K562 (cell line): ENCODE data around the gene TRAF3. TPM values are rescaled to one million over a fixed set of nuclear protein-coding genes. Genes with fewer than 3 reads are reported as not detected.

Source experiments
- ATAC-seq: fragments of 200-7000 bp; cut with Tn5 transposase; 3 replicates; pipeline ENCODE4 v1.9.1; 2020; ENCODE audit warnings: moderate library complexity
- BruUV-seq: library from RNA; stranded (reverse); fragments of 400-500 nt; replicated peaks from 2 replicates; lab custom pipeline; 2021; lab: Mats Ljungman, UMichigan
- CTCF ChIA-PET: fragments of 300-600 bp; formaldehyde crosslinking; extraction: SDS; loops from one replicate; lab custom pipeline; 2021; ENCODE audit warnings: low intra/inter-chr PET ratio; lab: Yijun Ruan, JAX
- POLR2A ChIA-PET: fragments of 300-600, 350-650 bp; sonication (Branson Sonifier 250); formaldehyde crosslinking; extraction: SDS; loops from one replicate; lab custom pipeline; 2021; ENCODE audit warnings: antibody characterized with exemption, inconsistent platforms; lab: Yijun Ruan, JAX
- DNase-seq, 4 experiments: peaks; one replicate each; pipeline versions ENCODE4 v3.0.0 to v3.0.0-alpha.2; 2011 to 2018; ENCODE audit warnings: low spot score in 3 of 4, mixed read lengths in 3 of 4; ENCODE audit errors: extremely low read depth in 1 of 4
- FAIRE-seq: peaks from 2 replicates; lab custom pipeline; 2011; peaks lifted over from hg19 to GRCh38; lab: Jason Lieb, UNC
- H2AFZ ChIP-seq: 2 replicates; pipeline ENCODE4 v1.6.0; 2011; ENCODE audit warnings: low read depth, low read length, control low read depth, inconsistent platforms
- H3K27ac ChIP-seq: fragments of 200-600 bp; 3 replicates; pipeline ENCODE4 v1.8.0; 2011; ENCODE audit warnings: low read depth, mild to moderate bottlenecking, control low read depth, inconsistent platforms, low read length, moderate library complexity, mixed read lengths; ENCODE audit errors: extremely low read depth
- H3K27me3 ChIP-seq, 2 experiments: fragments of 300-600 bp in 1 of 2; 2 replicates in 1 of 2; 3 replicates in 1 of 2; pipeline versions ENCODE4 v1.6.0 to v1.8.0; 2011; ENCODE audit warnings: inconsistent platforms in 2 of 2, low read length in 2 of 2, mild to moderate bottlenecking in 1 of 2, mixed read lengths in 1 of 2, moderate library complexity in 1 of 2; ENCODE audit not compliant: control insufficient read depth in 2 of 2, insufficient read depth in 2 of 2
- H3K36me3 ChIP-seq: fragments of 300-600 bp; 3 replicates; pipeline ENCODE4 v1.8.0; 2011; ENCODE audit warnings: mild to moderate bottlenecking, low read length, inconsistent platforms; ENCODE audit not compliant: control insufficient read depth, insufficient read depth
- H3K4me1 ChIP-seq, 2 experiments: fragments of 200-600 bp in 1 of 2; replicated peaks in 1 of 2; 2 replicates in 1 of 2; 3 replicates in 1 of 2; pipeline versions ENCODE4 v1.5.1 to v1.8.0; 2011; ENCODE audit warnings: inconsistent platforms in 2 of 2, low read length in 2 of 2, mild to moderate bottlenecking in 1 of 2, mixed read lengths in 1 of 2, moderate library complexity in 1 of 2; ENCODE audit not compliant: control insufficient read depth in 2 of 2, insufficient read depth in 2 of 2
- H3K4me2 ChIP-seq: 2 replicates; pipeline ENCODE4 v1.6.1; 2011; ENCODE audit warnings: low read length, control low read depth, inconsistent platforms, mixed read lengths; ENCODE audit not compliant: insufficient read depth
- H3K4me3 ChIP-seq: fragments of 200-600 bp; sonication (generic), shearing (Covaris generic); 2 replicates; pipeline ENCODE4 v1.5.1; 2016; ENCODE audit warnings: control low read depth, inconsistent platforms
- H3K79me2 ChIP-seq: fragments of 200-600 bp; 3 replicates; pipeline ENCODE4 v1.8.0; 2011; ENCODE audit warnings: low read length, inconsistent platforms; ENCODE audit not compliant: control insufficient read depth, insufficient read depth
- H3K9ac ChIP-seq, 2 experiments: 2 replicates each; pipeline versions ENCODE4 v1.6.0 to v1.6.1; 2011; ENCODE audit warnings: low read depth in 2 of 2, low read length in 2 of 2, control low read depth in 1 of 2, inconsistent platforms in 1 of 2, mild to moderate bottlenecking in 1 of 2, mixed read lengths in 1 of 2; ENCODE audit not compliant: insufficient read depth in 1 of 2
- H3K9me1 ChIP-seq: one replicate; pipeline ENCODE4 v1.6.0; 2011; ENCODE audit warnings: inconsistent platforms, mild to moderate bottlenecking, low read length, moderate library complexity; ENCODE audit not compliant: control insufficient read depth, insufficient read depth
- H3K9me3 ChIP-seq: replicated peaks from 2 replicates; pipeline ENCODE4 v1.5.1; 2011; ENCODE audit warnings: low read depth, low read length, inconsistent platforms; ENCODE audit not compliant: control insufficient read depth, insufficient read depth
- H4K20me1 ChIP-seq: replicated peaks from 2 replicates; pipeline ENCODE4 v1.6.1; 2011; ENCODE audit warnings: low read length, inconsistent platforms, mixed read lengths; ENCODE audit not compliant: control insufficient read depth, insufficient read depth
- BRD4 ChIP-seq: fragments of 200-600 bp; sonication (generic); IDR thresholded peaks from 2 replicates; pipeline ENCODE4 v1.6.1; 2017; ENCODE audit warnings: inconsistent platforms
- GATA2 ChIP-seq: sonication (generic); formaldehyde crosslinking; IDR thresholded peaks from 2 replicates; pipeline ENCODE4 v1.4.0; 2020; ENCODE audit warnings: mild to moderate bottlenecking, missing genetic modification reagents
- KDM4B ChIP-seq, 2 experiments: fragments of 450-650 bp in 1 of 2; sonication (generic) in 1 of 2; IDR thresholded peaks; 2 replicates each; pipeline ENCODE4 v1.6.1; 2016 to 2017; ENCODE audit warnings: borderline replicate concordance in 2 of 2, antibody characterized with exemption in 1 of 2, low read depth in 1 of 2, mild to moderate bottlenecking in 1 of 2
- KDM5B ChIP-seq: fragments of 200-600 bp; sonication (generic); IDR thresholded peaks from 2 replicates; pipeline ENCODE4 v1.6.1; 2012; ENCODE audit warnings: low read depth, mild to moderate bottlenecking, moderate library complexity, low read length, control low read depth, inconsistent platforms; ENCODE audit not compliant: insufficient replicate concordance
- RHOXF2B ChIP-seq: fragments of 250-450 bp; sonication (Bioruptor Pico); conservative IDR thresholded peaks from 2 replicates; pipeline ENCODE4 v1.5.1; 2021
- SIN3B ChIP-seq: fragments of 450-650 bp; IDR thresholded peaks from 2 replicates; pipeline ENCODE4 v1.6.1; 2017; ENCODE audit warnings: low read depth, mild to moderate bottlenecking, moderate library complexity
- ZNF232 ChIP-seq: sonication (generic); formaldehyde crosslinking; IDR thresholded peaks from 2 replicates; pipeline ENCODE4 v1.8.0; 2022; ENCODE audit warnings: mild to moderate bottlenecking, missing genetic modification reagents
- ZNF583 ChIP-seq: fragments of 250-450 bp; sonication (Bioruptor Pico); IDR thresholded peaks from 2 replicates; pipeline ENCODE4 v1.4.0; 2020
- ZNF589 ChIP-seq: fragments of 200-800 bp; sonication (Bioruptor generic); IDR thresholded peaks from 2 replicates; pipeline ENCODE4 v1.6.1; 2016; ENCODE audit warnings: low read depth, missing genetic modification characterization, missing compliant biosample characterization
- WGBS: fragments of 100-300 bp; shearing (Covaris generic); methylation state at CpG from one replicate; pipeline ENCODE4 v1.1.6; 2016; ENCODE audit warnings: low coverage, mixed read lengths; ENCODE audit not compliant: insufficient coverage; ENCODE audit errors: missing lambda C conversion rate; 5-methylcytosine and 5-hydroxymethylcytosine counted together
- in situ Hi-C: fragments of 300-500 bp; cut with MboI; formaldehyde crosslinking; loops from 4 replicates; pipeline ENCODE4 v1.15.0; 2018; ENCODE audit warnings: inconsistent platforms, mixed read lengths
- intact Hi-C: fragments of 100-400 bp; cut with micrococcal nuclease; formaldehyde crosslinking; loops from 2 replicates; pipeline ENCODE4 v1.14.2; 2022
- polyA plus RNA-seq, 8 experiments: library from polyadenylated mRNA; depleted of rRNA in 4 of 8; stranded (reverse) in 5 of 8; unstranded in 3 of 8; fragments of >200 nt; fragmentation: Nextera tagmentation in 2 of 8; fragmentation: Illumina TruSeq in 1 of 8; extraction: Ambion mirVana in 2 of 8; extraction: Trizol in 1 of 8; gene quantifications; 2 replicates each; pipeline versions ENCODE4 v1.2.1 to v1.2.3, GENCODE V29; 2011 to 2014; ENCODE audit warnings: inconsistent platforms in 1 of 8, missing spikeins in 1 of 8
- total RNA-seq, 7 experiments: library from RNA; depleted of rRNA in 6 of 7; stranded (reverse); fragments of >200 nt in 6 of 7; fragmentation: Illumina TruSeq in 2 of 7; extraction: Trizol in 2 of 7; gene quantifications; 2 replicates each; pipeline versions ENCODE4 v1.2.1 to v1.2.3, GENCODE V29; 2011 to 2021; ENCODE audit warnings: low replicate concordance in 1 of 7
- TF ChIP-seq, protein P1 (sequence below): fragments of 450-650 bp; IDR thresholded peaks from 2 replicates; pipeline ENCODE4 v1.6.1; 2017; ENCODE audit warnings: antibody characterized with exemption, mild to moderate bottlenecking
- TF ChIP-seq, protein P2 (sequence below), 3 experiments: fragments of 200-800 bp in 1 of 3; fragments of 250-450 bp in 1 of 3; fragments of 450-650 bp in 1 of 3; sonication (Bioruptor Pico) in 1 of 3; sonication (Bioruptor generic) in 1 of 3; formaldehyde crosslinking in 1 of 3; IDR thresholded peaks; 2 replicates each; pipeline versions ENCODE4 v1.6.1 to v1.8.0; 2016 to 2022; ENCODE audit warnings: mild to moderate bottlenecking in 2 of 3, missing genetic modification characterization in 2 of 3, missing compliant biosample characterization in 1 of 3, moderate library complexity in 1 of 3

The TRAF3 gene
- total and polyA plus RNA-seq, 9 of the 15 experiments (the other 6 are each of a cell fraction or from before 2014, with no cell fraction given) = 0.52 to 21.3 (median 9.9) TPM

DNA sequence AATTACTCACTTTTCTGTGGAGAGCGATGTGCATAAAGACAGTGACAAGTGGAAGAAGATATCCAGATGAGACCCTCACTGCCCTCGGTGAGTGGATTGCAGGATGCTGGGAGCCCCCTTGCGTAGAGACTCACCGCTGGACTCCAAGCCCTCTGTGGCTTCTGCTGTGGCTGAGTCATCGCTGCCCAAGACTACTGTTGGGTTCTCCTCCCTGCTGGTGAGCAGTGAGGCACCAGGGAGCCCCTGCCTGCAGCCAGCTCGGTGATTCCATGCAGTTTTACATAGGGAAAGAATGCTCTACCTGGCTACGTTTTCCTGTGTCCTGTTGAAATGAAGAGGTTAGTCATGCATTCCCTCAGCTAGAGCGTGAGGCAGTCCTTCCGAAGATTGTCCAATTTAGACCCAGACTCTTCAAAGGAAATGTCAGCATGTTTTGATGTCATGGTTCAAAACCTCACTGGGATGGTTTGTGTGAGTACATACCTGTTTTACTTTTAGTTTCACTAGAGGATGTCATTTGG lies 28.2 kb downstream of the TRAF3 start (continued):
- TF ChIP-seq GATA2 (CRISPR knock-in tag) = no peak
- no peak for TF ChIP-seq BRD4
- no peak for TF ChIP-seq KDM4B (IDR thresholded peaks at IDR 0.05; ENCODE audit: borderline replicate concordance in 2 of 2, low read depth in 1 of 2)
- no peak for TF ChIP-seq RHOXF2B (CRISPR knock-in tag)
- TF ChIP-seq ZNF583 (CRISPR knock-in tag) = no peak
- TF ChIP-seq, protein P1, sequence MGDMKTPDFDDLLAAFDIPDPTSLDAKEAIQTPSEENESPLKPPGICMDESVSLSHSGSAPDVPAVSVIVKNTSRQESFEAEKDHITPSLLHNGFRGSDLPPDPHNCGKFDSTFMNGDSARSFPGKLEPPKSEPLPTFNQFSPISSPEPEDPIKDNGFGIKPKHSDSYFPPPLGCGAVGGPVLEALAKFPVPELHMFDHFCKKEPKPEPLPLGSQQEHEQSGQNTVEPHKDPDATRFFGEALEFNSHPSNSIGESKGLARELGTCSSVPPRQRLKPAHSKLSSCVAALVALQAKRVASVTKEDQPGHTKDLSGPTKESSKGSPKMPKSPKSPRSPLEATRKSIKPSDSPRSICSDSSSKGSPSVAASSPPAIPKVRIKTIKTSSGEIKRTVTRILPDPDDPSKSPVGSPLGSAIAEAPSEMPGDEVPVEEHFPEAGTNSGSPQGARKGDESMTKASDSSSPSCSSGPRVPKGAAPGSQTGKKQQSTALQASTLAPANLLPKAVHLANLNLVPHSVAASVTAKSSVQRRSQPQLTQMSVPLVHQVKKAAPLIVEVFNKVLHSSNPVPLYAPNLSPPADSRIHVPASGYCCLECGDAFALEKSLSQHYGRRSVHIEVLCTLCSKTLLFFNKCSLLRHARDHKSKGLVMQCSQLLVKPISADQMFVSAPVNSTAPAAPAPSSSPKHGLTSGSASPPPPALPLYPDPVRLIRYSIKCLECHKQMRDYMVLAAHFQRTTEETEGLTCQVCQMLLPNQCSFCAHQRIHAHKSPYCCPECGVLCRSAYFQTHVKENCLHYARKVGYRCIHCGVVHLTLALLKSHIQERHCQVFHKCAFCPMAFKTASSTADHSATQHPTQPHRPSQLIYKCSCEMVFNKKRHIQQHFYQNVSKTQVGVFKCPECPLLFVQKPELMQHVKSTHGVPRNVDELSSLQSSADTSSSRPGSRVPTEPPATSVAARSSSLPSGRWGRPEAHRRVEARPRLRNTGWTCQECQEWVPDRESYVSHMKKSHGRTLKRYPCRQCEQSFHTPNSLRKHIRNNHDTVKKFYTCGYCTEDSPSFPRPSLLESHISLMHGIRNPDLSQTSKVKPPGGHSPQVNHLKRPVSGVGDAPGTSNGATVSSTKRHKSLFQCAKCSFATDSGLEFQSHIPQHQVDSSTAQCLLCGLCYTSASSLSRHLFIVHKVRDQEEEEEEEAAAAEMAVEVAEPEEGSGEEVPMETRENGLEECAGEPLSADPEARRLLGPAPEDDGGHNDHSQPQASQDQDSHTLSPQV = no peak

DNA sequence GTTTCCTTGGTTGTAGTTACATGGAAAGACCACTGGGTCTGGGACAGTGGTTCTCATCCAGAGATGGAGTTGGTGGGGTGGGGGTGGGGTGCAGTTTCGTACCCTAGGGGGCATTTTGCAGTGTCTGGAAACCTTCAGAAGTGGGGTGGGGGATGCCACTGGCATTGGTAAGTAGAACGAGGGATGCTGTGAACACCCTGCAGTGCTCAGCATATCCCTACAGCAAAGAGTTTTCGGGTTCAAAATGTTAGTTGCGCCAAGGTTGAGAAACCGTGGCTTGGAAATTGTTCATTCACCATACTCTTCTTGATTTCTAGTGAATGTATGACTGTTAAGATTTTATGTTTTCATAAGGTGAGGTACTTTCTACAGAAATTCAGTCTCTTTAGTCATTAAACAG lies 28.7 kb downstream of the TRAF3 start:
- intact Hi-C loops = no loop called here
- WGBS = 94% methylated on average over 4 of the region's 5 CpGs
- no peak overlapping the region for H3K4me3 ChIP-seq
- H3K9me3 ChIP-seq = no peaks in the 10 kb centered on the region
- no peak overlapping the region for H2AFZ ChIP-seq
- peaks cover 3 to 19% of the 10 kb centered on the region in 2 experiments; a peak in 3 of 5 replicates for H3K4me1 ChIP-seq
- FAIRE-seq = no peak
- no peak for TF ChIP-seq ZNF232 (CRISPR knock-in tag)
- no peak for TF ChIP-seq ZNF589 (CRISPR knock-in tag)
- no peak for TF ChIP-seq KDM5B
- TF ChIP-seq, protein P2, sequence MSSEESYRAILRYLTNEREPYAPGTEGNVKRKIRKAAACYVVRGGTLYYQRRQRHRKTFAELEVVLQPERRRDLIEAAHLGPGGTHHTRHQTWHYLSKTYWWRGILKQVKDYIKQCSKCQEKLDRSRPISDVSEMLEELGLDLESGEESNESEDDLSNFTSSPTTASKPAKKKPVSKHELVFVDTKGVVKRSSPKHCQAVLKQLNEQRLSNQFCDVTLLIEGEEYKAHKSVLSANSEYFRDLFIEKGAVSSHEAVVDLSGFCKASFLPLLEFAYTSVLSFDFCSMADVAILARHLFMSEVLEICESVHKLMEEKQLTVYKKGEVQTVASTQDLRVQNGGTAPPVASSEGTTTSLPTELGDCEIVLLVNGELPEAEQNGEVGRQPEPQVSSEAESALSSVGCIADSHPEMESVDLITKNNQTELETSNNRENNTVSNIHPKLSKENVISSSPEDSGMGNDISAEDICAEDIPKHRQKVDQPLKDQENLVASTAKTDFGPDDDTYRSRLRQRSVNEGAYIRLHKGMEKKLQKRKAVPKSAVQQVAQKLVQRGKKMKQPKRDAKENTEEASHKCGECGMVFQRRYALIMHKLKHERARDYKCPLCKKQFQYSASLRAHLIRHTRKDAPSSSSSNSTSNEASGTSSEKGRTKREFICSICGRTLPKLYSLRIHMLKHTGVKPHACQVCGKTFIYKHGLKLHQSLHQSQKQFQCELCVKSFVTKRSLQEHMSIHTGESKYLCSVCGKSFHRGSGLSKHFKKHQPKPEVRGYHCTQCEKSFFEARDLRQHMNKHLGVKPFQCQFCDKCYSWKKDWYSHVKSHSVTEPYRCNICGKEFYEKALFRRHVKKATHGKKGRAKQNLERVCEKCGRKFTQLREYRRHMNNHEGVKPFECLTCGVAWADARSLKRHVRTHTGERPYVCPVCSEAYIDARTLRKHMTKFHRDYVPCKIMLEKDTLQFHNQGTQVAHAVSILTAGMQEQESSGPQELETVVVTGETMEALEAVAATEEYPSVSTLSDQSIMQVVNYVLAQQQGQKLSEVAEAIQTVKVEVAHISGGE (CRISPR knock-in tag; IDR thresholded peaks at IDR 0.05) = no peak
- no peak for TF ChIP-seq SIN3B
- no peak overlapping the region for H3K4me2 ChIP-seq
- no TSS peak for BruUV-seq
- H3K36me3 ChIP-seq = no peaks in the 10 kb centered on the region; the same call in 2 of the 3 replicates
- ChIA-PET CTCF (no interaction called here), POLR2A (interaction anchor here (1.0 kb wide), 2 partner anchors 9 to 16 kb away, joined by 3 to 4 read pairs; no protein-coding TSS in a partner anchor)
- no peak overlapping the region for H3K9ac ChIP-seq
- no peak overlapping the region for H3K27ac ChIP-seq
- no peaks in the 10 kb centered on the region for H4K20me1 ChIP-seq
- no peaks in the 10 kb centered on the region for H3K27me3 ChIP-seq
- peaks cover 25% of the 10 kb centered on the region for H3K79me2 ChIP-seq
- no peak; the same call in 2 of the 3 replicates for ATAC-seq
- H3K9me1 ChIP-seq = no peaks in the 10 kb centered on the region
- in situ Hi-C loops = no loop called here
- no peak for DNase-seq
